ENCODE results near the gene GOLGA6B.
"Not testable (repeated sequence)": the region's sequence is repeated elsewhere in the genome, so short reads cannot be mapped to it uniquely, and the experiment has no call there.

DNA sequence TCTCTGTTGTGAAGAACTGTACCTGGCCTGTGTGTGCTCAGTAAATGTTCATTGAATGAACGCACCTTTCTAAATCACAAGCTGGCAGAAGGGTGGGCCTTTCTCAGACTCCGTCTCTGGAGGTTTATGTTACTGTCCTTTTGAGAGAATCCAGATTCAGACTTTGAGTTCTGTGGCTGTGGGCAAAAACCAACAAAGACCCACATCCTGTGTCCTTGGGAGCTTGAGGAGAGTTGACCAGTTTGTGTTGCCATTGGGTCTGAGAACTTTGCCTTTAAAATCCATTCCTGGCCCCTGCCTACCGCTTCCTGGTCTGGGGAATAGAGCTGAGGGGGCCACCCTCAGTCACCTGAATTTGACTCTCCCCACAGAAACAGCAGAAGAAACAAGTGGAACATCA, 46.4 kb upstream of the GOLGA6B start:
- TF ChIP-seq POLR2A (IDR thresholded peaks at IDR 0.05; ENCODE audit: low read depth, low read length); POLR2AphosphoS5 (IDR thresholded peaks at IDR 0.05; ENCODE audit: low read depth, low read length); SPI1 (IDR thresholded peaks at IDR 0.05; ENCODE audit: low read depth, low read length); TAF1 (IDR thresholded peaks at IDR 0.05; ENCODE audit: low read depth, low read length); PAX5 (IDR thresholded peaks at IDR 0.05; ENCODE audit: insufficient read depth, low read length, severe bottlenecking); POU2F2 (IDR thresholded peaks at IDR 0.05; ENCODE audit: low read depth, low read length): not testable (repeated sequence)

Data from GM12891 (cell line).